Fibroblast of the aortic adventitia (primary cell): ENCODE data around the gene PAQR6. TPM values are rescaled to one million over a fixed set of nuclear protein-coding genes. Genes with fewer than 3 reads are reported as not detected.

Experiments
- DNase-seq: peaks from one replicate; pipeline ENCODE4 v3.0.0-alpha.2; 2010; ENCODE audit warnings: low read depth
- H3K4me3 ChIP-seq: 2 replicates; pipeline ENCODE4 v1.5.1; 2011; ENCODE audit warnings: low read depth, mild to moderate bottlenecking, control low read depth, low read length, moderate library complexity
- CTCF ChIP-seq: IDR thresholded peaks from 2 replicates; pipeline ENCODE4 v1.5.1; 2011; ENCODE audit warnings: mild to moderate bottlenecking, low read length, control low read depth, inconsistent platforms; ENCODE audit not compliant: insufficient read depth
- total RNA-seq: library from RNA; depleted of rRNA; stranded (reverse); fragments of >200 nt; gene quantifications from 2 replicates; pipeline ENCODE4 v1.2.3, GENCODE V29; 2012; ENCODE audit warnings: low replicate concordance

PAQR6 gene
- total RNA-seq, 1 donor: 0.63 TPM

GRCh38 chr1:156268336-156268735 is 20.5 kb upstream of the PAQR6 start:
- H3K4me3 ChIP-seq: no peak overlapping the region
- DNase-seq: peak; percentile 43
- no peak for TF ChIP-seq CTCF

DNA sequence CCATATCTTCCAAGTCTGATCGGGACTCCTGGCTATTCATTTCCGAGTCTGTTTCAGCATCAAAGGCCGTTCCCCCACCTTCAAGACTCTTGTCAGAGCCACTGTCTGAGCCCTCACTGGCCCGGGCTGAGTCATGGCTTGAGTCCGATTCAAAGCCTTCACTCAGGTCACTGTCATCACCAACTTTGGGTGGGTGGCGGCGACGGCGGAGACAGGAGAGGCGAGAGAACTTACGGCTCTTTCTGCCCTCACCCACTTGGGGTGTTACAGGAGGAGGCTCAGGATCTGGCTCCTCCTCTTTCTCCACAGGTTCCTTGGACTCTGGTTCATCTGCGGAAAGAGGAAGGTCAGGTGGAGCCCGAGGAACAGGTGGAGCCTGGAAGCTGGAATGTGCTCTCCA is 18.2 kb upstream of the PAQR6 start:
- TF ChIP-seq CTCF: no peak
- DNase-seq: no peak
- no peak overlapping the region for H3K4me3 ChIP-seq

- no peak overlapping the region for H3K4me3 ChIP-seq
- no peak for DNase-seq
- no peak for TF ChIP-seq CTCF
Measured at GRCh38 chr1:156263288-156263655, 15.4 kb upstream of the PAQR6 start.

GRCh38 chr1:156262461-156263287 is 14.8 kb upstream of the PAQR6 start:
- no peak overlapping the region for H3K4me3 ChIP-seq
- peak; percentile 91 for DNase-seq
- no peak for TF ChIP-seq CTCF

DNA sequence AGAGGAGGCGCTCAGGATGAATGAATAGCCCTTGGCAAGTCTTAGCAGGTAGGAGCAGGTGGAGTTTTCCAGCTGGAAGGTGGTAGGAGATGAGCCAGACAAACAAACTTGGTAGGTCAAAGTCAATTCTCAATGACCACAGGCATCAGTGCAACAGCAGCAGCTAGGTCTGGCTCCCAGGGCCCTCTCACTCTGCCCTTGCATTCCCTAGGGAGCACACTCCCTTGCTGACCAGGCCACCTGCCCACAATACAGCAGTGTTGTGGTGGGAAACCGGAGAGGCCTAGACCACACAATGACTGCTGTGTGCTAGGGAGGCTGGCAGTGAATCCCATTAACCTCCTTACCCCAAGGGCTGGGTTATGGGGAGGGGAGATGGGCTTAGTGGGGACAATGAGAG is 13.0 kb upstream of the PAQR6 start:
- TF ChIP-seq CTCF: no peak
- H3K4me3 ChIP-seq: no peak overlapping the region
- no peak for DNase-seq

DNA sequence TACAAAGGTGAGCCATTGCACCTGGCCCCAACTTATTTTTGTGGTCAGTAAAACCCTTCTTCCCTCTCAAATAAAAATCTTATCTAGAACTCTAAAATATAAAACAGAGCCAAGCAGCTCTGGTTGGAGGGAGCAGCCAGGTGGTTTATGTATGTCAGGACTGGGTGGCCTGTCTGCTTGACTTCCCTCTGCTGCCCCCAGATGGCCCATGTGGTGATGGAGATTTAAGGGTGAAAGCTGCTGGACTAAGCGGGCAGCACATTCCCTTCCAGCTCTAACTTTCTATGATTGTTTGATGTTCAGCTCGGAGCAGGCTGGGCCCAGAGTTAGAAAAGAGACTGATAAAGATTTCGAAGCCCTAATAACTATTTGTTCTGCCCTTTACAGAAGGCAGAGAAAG is 11.9 kb upstream of the PAQR6 start:
- no peak for TF ChIP-seq CTCF
- no peak for DNase-seq

DNA sequence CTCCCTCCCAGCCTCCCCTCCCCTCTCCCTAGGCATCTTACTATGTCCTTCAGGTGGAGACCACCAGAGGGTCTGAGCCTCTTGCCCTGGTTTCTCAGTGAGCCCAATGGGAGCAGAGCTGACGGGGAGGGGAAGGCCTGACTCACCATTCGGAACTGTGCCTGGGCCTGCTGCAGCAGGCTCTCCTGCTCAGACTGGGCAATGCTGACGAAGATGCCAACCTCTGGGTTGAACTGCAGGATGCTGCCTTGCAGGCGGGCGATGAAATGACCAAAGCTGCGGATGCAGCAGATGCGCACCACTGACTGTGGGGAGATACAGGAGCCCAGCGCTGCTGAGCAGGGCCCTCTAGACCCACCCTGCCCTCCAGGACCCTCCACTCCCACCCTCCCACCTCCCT is 11.0 kb upstream of the PAQR6 start:
- no peak for TF ChIP-seq CTCF
- H3K4me3 ChIP-seq: no peak overlapping the region
- no peak for DNase-seq

More for the DNA sequence above, 11.9 kb upstream of the PAQR6 start:
- H3K4me3 ChIP-seq: no peak overlapping the region
